Small intestine (tissue), 7 donors: ENCODE results near the gene GNAL. TPM values are rescaled to one million over a fixed set of nuclear protein-coding genes. Genes with fewer than 3 reads are reported as not detected.

ENCODE experiments used
- DNase-seq, 2 donors: peaks; one replicate each; pipeline versions ENCODE4 v3.0.0 to v3.0.0-alpha.2; 2013
- FAIRE-seq: peaks from 2 replicates; lab custom pipeline; 2012; peaks lifted over from hg19 to GRCh38; lab: Jason Lieb, UNC
- H3K27ac ChIP-seq, 3 donors: one replicate each; pipeline ENCODE4 v1.5.1; 2013; ENCODE audit warnings: low read length in 2 of 3, mild to moderate bottlenecking in 2 of 3, control low read depth in 1 of 3, inconsistent platforms in 1 of 3, low read depth in 1 of 3, moderate library complexity in 1 of 3
- H3K27me3 ChIP-seq, 3 donors: one replicate each; pipeline ENCODE4 v1.6.1; 2013; ENCODE audit warnings: low read length in 3 of 3, inconsistent platforms in 1 of 3; ENCODE audit not compliant: control insufficient read depth in 3 of 3, insufficient read depth in 3 of 3
- H3K36me3 ChIP-seq, 3 donors: one replicate each; pipeline ENCODE4 v1.6.1; 2013; ENCODE audit warnings: low read length in 3 of 3, inconsistent platforms in 1 of 3, low read depth in 1 of 3, mild to moderate bottlenecking in 1 of 3, moderate library complexity in 1 of 3; ENCODE audit not compliant: control insufficient read depth in 3 of 3, insufficient read depth in 2 of 3
- H3K4me1 ChIP-seq, 3 donors: one replicate each; pipeline ENCODE4 v1.6.1; 2013; ENCODE audit warnings: low read length in 2 of 3, inconsistent platforms in 1 of 3, low read depth in 1 of 3, mild to moderate bottlenecking in 1 of 3, moderate library complexity in 1 of 3; ENCODE audit not compliant: control insufficient read depth in 3 of 3, insufficient read depth in 2 of 3
- H3K4me3 ChIP-seq, 3 donors: one replicate each; pipeline ENCODE4 v1.5.1; 2013; ENCODE audit warnings: low read length in 3 of 3, control low read depth in 1 of 3, inconsistent platforms in 1 of 3, low read depth in 1 of 3, mild to moderate bottlenecking in 1 of 3, moderate library complexity in 1 of 3
- H3K9me3 ChIP-seq, 2 donors: one replicate each; pipeline ENCODE4 v1.6.1; 2013; ENCODE audit warnings: low read depth in 1 of 2, low read length in 1 of 2; ENCODE audit not compliant: control insufficient read depth in 2 of 2, insufficient read depth in 1 of 2
- WGBS, 3 donors: extraction: QIAGEN DNeasy Blood & Tissue Kit; methylation state at CpG; one replicate each; pipeline ENCODE4 v1.1.7; 2013; 5-methylcytosine and 5-hydroxymethylcytosine counted together
- polyA plus RNA-seq, 4 donors: library from polyadenylated mRNA; stranded (reverse) in 3 of 4; unstranded in 1 of 4; fragments of 200-250 nt in 3 of 4; fragments of 120-200 nt in 1 of 4; gene quantifications; one replicate each; pipeline versions ENCODE4 v1.2.1 to v1.2.3, GENCODE V29; 2013
- donor health status: healthy with polysubstance abuse.
- donor health status: control.
- donor health status: control.
- donor health status: Bipolar disorder and iron deficiency.
- donor health status: healthy.

Gene GNAL
- polyA plus RNA-seq, 4 donors = 0.45 to 6.4 (median 1.4) TPM

GRCh38 chr18:11828786-11829432 lies 139.8 kb downstream of the GNAL start:
- no peak for DNase-seq
- WGBS, 3 donors = 74 to 80% (median 79%) methylated on average over 6 of the region's 6 CpGs
- no peak for FAIRE-seq

GRCh38 chr18:11830585-11830984 lies 141.5 kb downstream of the GNAL start:
- Histone ChIP-seq H3K36me3 (no peaks in the 10 kb centered on the region), H3K27me3 (no peaks in the 10 kb centered on the region), H3K4me1 (no peaks in the 10 kb centered on the region), H3K4me3 (no peak overlapping the region), H3K27ac (no peak overlapping the region), H3K9me3 (no peaks in the 10 kb centered on the region)
- WGBS, 3 donors = 93 to 98% (median 94%) methylated on average over 4 of the region's 4 CpGs
- FAIRE-seq (no peak), DNase-seq (no peak)

More at GRCh38 chr18:11828786-11829432, 139.8 kb downstream of the GNAL start:
- Histone ChIP-seq H3K36me3 (no peaks in the 10 kb centered on the region), H3K9me3 (no peaks in the 10 kb centered on the region), H3K27me3 (no peaks in the 10 kb centered on the region), H3K4me1 (no peaks in the 10 kb centered on the region), H3K27ac (no peak overlapping the region), H3K4me3 (no peak overlapping the region)

GRCh38 chr18:11831921-11832320 lies 142.9 kb downstream of the GNAL start:
- FAIRE-seq = no peak
- no peak for DNase-seq
- Histone ChIP-seq H3K27ac (no peak overlapping the region), H3K36me3 (no peaks in the 10 kb centered on the region), H3K9me3 (no peaks in the 10 kb centered on the region), H3K4me1 (no peaks in the 10 kb centered on the region), H3K4me3 (no peak overlapping the region), H3K27me3 (no peaks in the 10 kb centered on the region)
- WGBS, 3 donors = 77 to 84% (median 81%) methylated on average over 3 of the region's 3 CpGs

GRCh38 chr18:11834772-11835171 lies 145.7 kb downstream of the GNAL start:
- Histone ChIP-seq H3K9me3 (no peaks in the 10 kb centered on the region), H3K36me3 (no peaks in the 10 kb centered on the region), H3K27ac (no peak overlapping the region), H3K27me3 (no peaks in the 10 kb centered on the region), H3K4me3 (no peak overlapping the region), H3K4me1 (no peaks in the 10 kb centered on the region)
- no peak for FAIRE-seq
- no peak for DNase-seq
- 78 to 87% (median 80%) methylated on average over 5 of the region's 5 CpGs for WGBS, 3 donors

- H3K36me3 ChIP-seq = no peaks in the 10 kb centered on the region
- no peaks in the 10 kb centered on the region for H3K9me3 ChIP-seq
- peaks cover 0 to 6% (median 0%) of the 10 kb centered on the region in 3 donors for H3K4me1 ChIP-seq
- FAIRE-seq (no peak), DNase-seq (no peak)
- H3K27me3 ChIP-seq = no peaks in the 10 kb centered on the region
- WGBS, 3 donors = 82 to 87% (median 84%) methylated on average over 6 of the region's 6 CpGs
- no peak overlapping the region for H3K27ac ChIP-seq
- no peak overlapping the region for H3K4me3 ChIP-seq
Observed at GRCh38 chr18:11839556-11839955, 150.5 kb downstream of the GNAL start.

GRCh38 chr18:11840493-11840892 lies 151.4 kb downstream of the GNAL start:
- WGBS, 3 donors = 42 to 53% (median 53%) methylated on average over 6 of the region's 6 CpGs

GRCh38 chr18:11842562-11842961 lies 153.5 kb downstream of the GNAL start:
- Histone ChIP-seq H3K27ac (no peak overlapping the region), H3K4me1 (peaks cover 0 to 6% (median 0%) of the 10 kb centered on the region in 3 donors), H3K27me3 (no peaks in the 10 kb centered on the region), H3K4me3 (no peak overlapping the region), H3K36me3 (no peaks in the 10 kb centered on the region), H3K9me3 (no peaks in the 10 kb centered on the region)
- FAIRE-seq (no peak), DNase-seq (no peak)
- WGBS, 3 donors = 72 to 79% (median 73%) methylated on average over 5 of the region's 5 CpGs

More at GRCh38 chr18:11840493-11840892, 151.4 kb downstream of the GNAL start:
- H3K4me1 ChIP-seq = peaks cover 0 to 6% (median 0%) of the 10 kb centered on the region in 3 donors
- peak overlapping the region in 1 of 3 donors; percentile 25 for H3K27ac ChIP-seq
- DNase-seq = peak in 1 of 2 donors; percentile 61
- H3K27me3 ChIP-seq = no peaks in the 10 kb centered on the region
- no peaks in the 10 kb centered on the region for H3K9me3 ChIP-seq
- no peaks in the 10 kb centered on the region for H3K36me3 ChIP-seq
- H3K4me3 ChIP-seq = no peak overlapping the region
- no peak for FAIRE-seq

GRCh38 chr18:11844436-11844835 lies 155.4 kb downstream of the GNAL start:
- H3K4me1 ChIP-seq = peaks cover 0 to 6% (median 0%) of the 10 kb centered on the region in 3 donors
- WGBS, 3 donors = 86 to 88% (median 87%) methylated on average over 6 of the region's 6 CpGs
- no peak overlapping the region for H3K4me3 ChIP-seq
- H3K27ac ChIP-seq = no peak overlapping the region
- DNase-seq = no peak
- no peak for FAIRE-seq
- H3K27me3 ChIP-seq = no peaks in the 10 kb centered on the region
- H3K36me3 ChIP-seq = no peaks in the 10 kb centered on the region
- no peaks in the 10 kb centered on the region for H3K9me3 ChIP-seq

- Histone ChIP-seq H3K27ac (no peak overlapping the region), H3K9me3 (no peaks in the 10 kb centered on the region), H3K4me1 (peaks cover 0 to 2% (median 0%) of the 10 kb centered on the region in 3 donors), H3K36me3 (no peaks in the 10 kb centered on the region), H3K27me3 (no peaks in the 10 kb centered on the region), H3K4me3 (no peak overlapping the region)
- DNase-seq = no peak
- 88 to 93% (median 88%) methylated on average over 4 of the region's 4 CpGs for WGBS, 3 donors
- FAIRE-seq = no peak
Observed at GRCh38 chr18:11845654-11846053, 156.6 kb downstream of the GNAL start.
